OCI-LY7 (cell line): ENCODE measurements around the gene PALS1. TPM values are rescaled to one million over a fixed set of nuclear protein-coding genes. Genes with fewer than 3 reads are reported as not detected.
A peak's percentile ranks its signal among the peaks of the same experiment; 100 is the strongest.
"Not testable (repeated sequence)": the region's sequence is repeated elsewhere in the genome, so short reads cannot be mapped to it uniquely, and the experiment has no call there.

Experiments
- BruUV-seq: library from RNA; stranded (reverse); fragments of 400-500 nt; replicated peaks from 2 replicates; lab custom pipeline; 2021; lab: Mats Ljungman, UMichigan
- CTCF ChIA-PET: fragments of 300-600 bp; sonication (Branson Sonifier 250); formaldehyde crosslinking; loops from one replicate; lab custom pipeline; 2022; ENCODE audit warnings: antibody characterized with exemption; ENCODE audit not compliant: unreplicated experiment; lab: Charles Lee
- POLR2A ChIA-PET: fragments of 300-600 bp; sonication (Branson Sonifier 250); formaldehyde crosslinking; loops from one replicate; lab custom pipeline; 2022; ENCODE audit warnings: antibody characterized with exemption; lab: Charles Lee
- DNase-seq: peaks from one replicate; pipeline ENCODE4 v3.0.0-alpha.2; 2015; ENCODE audit warnings: low spot score
- H2AFZ ChIP-seq: fragments of 200-600 bp; sonication (generic), shearing (Covaris generic); 2 replicates; pipeline ENCODE4 v1.6.1; 2014; ENCODE audit warnings: mild to moderate bottlenecking, antibody characterized with exemption, low read length, moderate library complexity
- H3K27ac ChIP-seq: fragments of 200-600 bp; sonication (generic); 2 replicates; pipeline ENCODE4 v1.5.1; 2014; ENCODE audit warnings: mixed run types, low read depth, mild to moderate bottlenecking, moderate library complexity, low read length, inconsistent platforms; ENCODE audit not compliant: poor library complexity, severe bottlenecking
- H3K36me3 ChIP-seq: fragments of 200-600 bp; sonication (generic); 2 replicates; pipeline ENCODE4 v1.6.1; 2014; ENCODE audit warnings: mild to moderate bottlenecking, antibody characterized with exemption, low read length, moderate library complexity, mixed read lengths; ENCODE audit not compliant: insufficient read depth
- H3K4me1 ChIP-seq: fragments of 200-600 bp; sonication (generic); 2 replicates; pipeline ENCODE4 v1.5.1; 2014; ENCODE audit warnings: mild to moderate bottlenecking, low read length; ENCODE audit not compliant: insufficient read depth, poor library complexity, severe bottlenecking
- H3K4me2 ChIP-seq: fragments of 200-600 bp; sonication (generic); 2 replicates; pipeline ENCODE4 v1.6.1; 2014; ENCODE audit warnings: mild to moderate bottlenecking, low read length
- H3K4me3 ChIP-seq: fragments of 200-600 bp; sonication (generic); 2 replicates; pipeline ENCODE4 v1.5.1; 2014; ENCODE audit warnings: mild to moderate bottlenecking, low read depth, low read length; ENCODE audit not compliant: poor library complexity, severe bottlenecking
- H3K79me2 ChIP-seq: fragments of 200-600 bp; sonication (generic); 2 replicates; pipeline ENCODE4 v1.6.1; 2016; ENCODE audit warnings: low read depth, mild to moderate bottlenecking, low read length, moderate library complexity, mixed read lengths; ENCODE audit not compliant: insufficient read depth
- H3K9me2 ChIP-seq: fragments of 200-600 bp; sonication (generic); 2 replicates; pipeline ENCODE4 v1.6.1; 2016; ENCODE audit warnings: mild to moderate bottlenecking, low read length, mixed read lengths; ENCODE audit not compliant: insufficient read depth
- H3K9me3 ChIP-seq: fragments of 200-600 bp; sonication (generic); 2 replicates; pipeline ENCODE4 v1.6.1; 2014; ENCODE audit warnings: mild to moderate bottlenecking, mixed run types, low read length, mixed read lengths
- H4K20me1 ChIP-seq: fragments of 200-600 bp; sonication (generic); 2 replicates; pipeline ENCODE4 v1.6.1; 2014; ENCODE audit warnings: mild to moderate bottlenecking, antibody characterized with exemption, low read length, moderate library complexity, mixed read lengths; ENCODE audit not compliant: insufficient read depth
- EZH2phosphoT487 ChIP-seq: fragments of 200-600 bp; sonication (generic); IDR thresholded peaks from 2 replicates; pipeline ENCODE4 v1.6.1; 2018; ENCODE audit warnings: low read depth, borderline replicate concordance, mild to moderate bottlenecking, mixed run types, antibody characterized with exemption, low read length, moderate library complexity, mixed read lengths
- intact Hi-C: fragments of 100-400 bp; cut with micrococcal nuclease; formaldehyde crosslinking; loops from one replicate; pipeline ENCODE4 v1.10.0; 2022; ENCODE audit not compliant: unreplicated experiment
- total RNA-seq, 2 experiments: library from RNA; depleted of rRNA in 1 of 2; stranded (reverse); fragments of >200 nt in 1 of 2; shearing (Covaris generic) in 1 of 2; gene quantifications; 2 replicates each; pipeline ENCODE4 v1.2.3, GENCODE V29; 2014 to 2022
- TF ChIP-seq, protein P1 (sequence below): fragments of 200-600 bp; sonication (generic); conservative IDR thresholded peaks from 2 replicates; pipeline ENCODE4 v1.5.1; 2014; ENCODE audit warnings: mild to moderate bottlenecking, antibody characterized with exemption, low read length, moderate library complexity, mixed read lengths

The PALS1 gene
- total RNA-seq, 2 experiments from 2014 or later = 14.1 to 19.6 TPM

DNA sequence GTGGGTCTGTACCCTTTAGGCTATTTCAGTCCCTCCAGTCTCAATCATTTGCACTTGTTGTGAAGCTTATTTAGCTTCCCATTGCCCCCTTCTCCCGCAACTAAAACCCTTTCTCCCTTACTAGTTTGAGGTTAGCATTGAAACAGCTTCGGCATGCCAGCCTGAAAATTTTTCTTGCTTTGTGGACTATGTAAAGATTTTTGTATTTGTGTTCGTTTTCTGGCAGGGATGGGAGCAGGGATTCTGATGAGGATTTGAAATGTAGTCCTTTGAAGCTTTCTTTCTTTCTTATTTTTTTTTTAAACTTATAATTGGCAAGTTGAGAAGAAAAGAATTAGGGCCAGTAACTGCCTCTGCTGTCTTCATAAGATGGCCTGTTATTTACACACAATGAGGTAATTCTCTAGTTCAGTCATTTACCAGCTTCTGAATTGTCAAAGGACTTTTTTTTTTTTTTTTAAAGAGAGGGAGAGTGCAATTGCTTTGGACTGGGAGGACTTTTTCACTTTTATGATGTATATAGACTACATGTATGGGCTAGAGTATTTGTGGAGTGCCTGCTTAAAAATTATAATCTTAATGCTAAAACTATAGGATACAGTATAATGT is 29.0 kb downstream of the PALS1 start:
- CTCF ChIA-PET = no interaction called here
- H3K79me2 ChIP-seq = peaks cover 2% of the 10 kb centered on the region; the same call in 1 of the 2 replicates
- H4K20me1 ChIP-seq = peaks cover 8% of the 10 kb centered on the region; the same call in 1 of the 2 replicates
- no peak overlapping the region for H3K4me3 ChIP-seq
- intact Hi-C loops = no loop called here
- H3K9me2 ChIP-seq = no peaks in the 10 kb centered on the region
- no peak for DNase-seq
- no peaks in the 10 kb centered on the region for H3K9me3 ChIP-seq
- H3K36me3 ChIP-seq = peaks cover 8% of the 10 kb centered on the region
- H3K27ac ChIP-seq = no peak overlapping the region
- no peaks in the 10 kb centered on the region for H3K4me1 ChIP-seq
- H3K4me2 ChIP-seq = no peak overlapping the region
- no TSS peak for BruUV-seq
- H2AFZ ChIP-seq = no peak overlapping the region
- POLR2A ChIA-PET = no interaction called here
- TF ChIP-seq EZH2phosphoT487 = no peak
- TF ChIP-seq, protein P1, sequence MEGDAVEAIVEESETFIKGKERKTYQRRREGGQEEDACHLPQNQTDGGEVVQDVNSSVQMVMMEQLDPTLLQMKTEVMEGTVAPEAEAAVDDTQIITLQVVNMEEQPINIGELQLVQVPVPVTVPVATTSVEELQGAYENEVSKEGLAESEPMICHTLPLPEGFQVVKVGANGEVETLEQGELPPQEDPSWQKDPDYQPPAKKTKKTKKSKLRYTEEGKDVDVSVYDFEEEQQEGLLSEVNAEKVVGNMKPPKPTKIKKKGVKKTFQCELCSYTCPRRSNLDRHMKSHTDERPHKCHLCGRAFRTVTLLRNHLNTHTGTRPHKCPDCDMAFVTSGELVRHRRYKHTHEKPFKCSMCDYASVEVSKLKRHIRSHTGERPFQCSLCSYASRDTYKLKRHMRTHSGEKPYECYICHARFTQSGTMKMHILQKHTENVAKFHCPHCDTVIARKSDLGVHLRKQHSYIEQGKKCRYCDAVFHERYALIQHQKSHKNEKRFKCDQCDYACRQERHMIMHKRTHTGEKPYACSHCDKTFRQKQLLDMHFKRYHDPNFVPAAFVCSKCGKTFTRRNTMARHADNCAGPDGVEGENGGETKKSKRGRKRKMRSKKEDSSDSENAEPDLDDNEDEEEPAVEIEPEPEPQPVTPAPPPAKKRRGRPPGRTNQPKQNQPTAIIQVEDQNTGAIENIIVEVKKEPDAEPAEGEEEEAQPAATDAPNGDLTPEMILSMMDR = no peak

- Histone ChIP-seq H3K27ac (no peak overlapping the region), H3K79me2 (no peaks in the 10 kb centered on the region; the same call in 1 of the 2 replicates), H2AFZ (no peak overlapping the region), H4K20me1 (peaks cover 8% of the 10 kb centered on the region; the same call in 1 of the 2 replicates), H3K4me3 (no peak overlapping the region), H3K9me2 (no peaks in the 10 kb centered on the region), H3K4me1 (no peaks in the 10 kb centered on the region), H3K4me2 (no peak overlapping the region), H3K9me3 (no peaks in the 10 kb centered on the region), H3K36me3 (peaks cover 8% of the 10 kb centered on the region)
- ChIA-PET CTCF (no interaction called here), POLR2A (interaction anchor here (1.6 kb wide), 1 partner anchor 63 kb away, joined by 3 read pairs; no protein-coding TSS in a partner anchor)
- BruUV-seq = TSS peak; percentile 40
- TF ChIP-seq, protein P1 = no peak
- no peak for TF ChIP-seq EZH2phosphoT487
- no peak for DNase-seq
- intact Hi-C loops = no loop called here
These were observed 29.7 kb downstream of the PALS1 start for GRCh38 chr14:67270933-67271332.

GRCh38 chr14:67273281-67273680 is 32.0 kb downstream of the PALS1 start:
- H3K4me2 ChIP-seq, POLR2A ChIA-PET, H2AFZ ChIP-seq, H3K27ac ChIP-seq, H3K4me1 ChIP-seq, intact Hi-C loops, DNase-seq, H4K20me1 ChIP-seq, BruUV-seq, H3K9me2 ChIP-seq, H3K79me2 ChIP-seq, H3K9me3 ChIP-seq, CTCF ChIA-PET, H3K4me3 ChIP-seq, H3K36me3 ChIP-seq: not testable (repeated sequence)
